Measurements from ENCODE around the gene ZBTB24.

The ZBTB24 gene

GRCh38 chr6:109498936-109499335 lies 15.9 kb upstream of the ZBTB24 start:
- DNase-seq (ENCODE audit: low spot score), result no peak

- DNase-seq (ENCODE audit: low spot score), result no peak
Observed at GRCh38 chr6:109498052-109498451, 15.0 kb upstream of the ZBTB24 start.

- no peak for DNase-seq (ENCODE audit: low spot score)
Observed at GRCh38 chr6:109496036-109496772, 13.2 kb upstream of the ZBTB24 start.

- no peak for DNase-seq (ENCODE audit: low spot score)
Observed at GRCh38 chr6:109493865-109494264, 10.8 kb upstream of the ZBTB24 start.

- DNase-seq (ENCODE audit: low spot score), result no peak
Observed at GRCh38 chr6:109491207-109491938, 8.4 kb upstream of the ZBTB24 start.

GRCh38 chr6:109490713-109491112 lies 7.7 kb upstream of the ZBTB24 start:
- no peak for DNase-seq (ENCODE audit: low spot score)

- DNase-seq (ENCODE audit: low spot score), result no peak
Observed at GRCh38 chr6:109488001-109488400, 5.0 kb upstream of the ZBTB24 start.

- DNase-seq (ENCODE audit: low spot score), result no peak
Observed at GRCh38 chr6:109486068-109486467, 3.0 kb upstream of the ZBTB24 start.

GRCh38 chr6:109485266-109485935 lies 2.4 kb upstream of the ZBTB24 start:
- no peak for DNase-seq (ENCODE audit: low spot score)

- DNase-seq (ENCODE audit: low spot score), result no peak
Observed at GRCh38 chr6:109484122-109484521, 1.1 kb upstream of the ZBTB24 start.

- DNase-seq (ENCODE audit: low spot score), result no peak
Observed at GRCh38 chr6:109483735-109484057, 677 bp upstream of the ZBTB24 start.

GRCh38 chr6:109480993-109481480 lies 2.0 kb downstream of the ZBTB24 start:
- DNase-seq (ENCODE audit: low spot score), result no peak

GRCh38 chr6:109478841-109479624 lies 4.0 kb downstream of the ZBTB24 start:
- no peak for DNase-seq (ENCODE audit: low spot score)

- DNase-seq (ENCODE audit: low spot score), result no peak
Observed at GRCh38 chr6:109478222-109478805, 4.7 kb downstream of the ZBTB24 start.

- no peak for DNase-seq (ENCODE audit: low spot score)
Observed at GRCh38 chr6:109477725-109478124, 5.3 kb downstream of the ZBTB24 start.

GRCh38 chr6:109477184-109477583 lies 5.8 kb downstream of the ZBTB24 start:
- no peak for DNase-seq (ENCODE audit: low spot score)

GRCh38 chr6:109475625-109476024 lies 7.4 kb downstream of the ZBTB24 start:
- no peak for DNase-seq (ENCODE audit: low spot score)

- no peak for DNase-seq (ENCODE audit: low spot score)
Observed at GRCh38 chr6:109474995-109475394, 8.0 kb downstream of the ZBTB24 start.

- no peak for DNase-seq (ENCODE audit: low spot score)
Observed at GRCh38 chr6:109473120-109473519, 9.9 kb downstream of the ZBTB24 start.

- DNase-seq (ENCODE audit: low spot score), result no peak
Observed at GRCh38 chr6:109472132-109472995, 10.7 kb downstream of the ZBTB24 start.

Data from HuH-7.5 (cell line).